Measurements from ENCODE around the gene ZNF189.

Gene ZNF189

GRCh38 chr9:101427358-101427757, 28.7 kb downstream of the ZNF189 start:
- DNase-seq: no peak

- no peak for DNase-seq
These were observed 29.5 kb downstream of the ZNF189 start for GRCh38 chr9:101427957-101428655.

GRCh38 chr9:101428909-101429308, 30.3 kb downstream of the ZNF189 start:
- no peak for DNase-seq

GRCh38 chr9:101429736-101430135, 31.1 kb downstream of the ZNF189 start:
- no peak for DNase-seq

- no peak for DNase-seq
These were observed 33.5 kb downstream of the ZNF189 start for GRCh38 chr9:101432171-101432570.

- no peak for DNase-seq
These were observed 34.1 kb downstream of the ZNF189 start for GRCh38 chr9:101432740-101433139.

- no peak for DNase-seq
These were observed 34.6 kb downstream of the ZNF189 start for GRCh38 chr9:101433229-101433628.

- no peak for DNase-seq
These were observed 36.3 kb downstream of the ZNF189 start for GRCh38 chr9:101434998-101435397.

- DNase-seq: no peak
These were observed 37.0 kb downstream of the ZNF189 start, which contains the start of gene ALDOB for GRCh38 chr9:101435601-101436079. Gene ALDOB, minus strand, starts transcription at chr9:101435774. Its CDS starts 4,887 bp downstream, at chr9:101430887.

- no peak for DNase-seq
These were observed 39.2 kb downstream of the ZNF189 start for GRCh38 chr9:101437806-101438232.

GRCh38 chr9:101438523-101438922, 39.9 kb downstream of the ZNF189 start:
- DNase-seq: no peak

- DNase-seq: no peak
These were observed 42.1 kb downstream of the ZNF189 start for GRCh38 chr9:101440714-101441230.

- no peak for DNase-seq
These were observed 43.7 kb downstream of the ZNF189 start for GRCh38 chr9:101442318-101442717.

- no peak for DNase-seq
These were observed 44.1 kb downstream of the ZNF189 start for GRCh38 chr9:101442736-101443135.

- no peak for DNase-seq
These were observed 44.7 kb downstream of the ZNF189 start for GRCh38 chr9:101443364-101443771.

- no peak for DNase-seq
These were observed 46.8 kb downstream of the ZNF189 start for GRCh38 chr9:101445353-101446029.

GRCh38 chr9:101446732-101447131, 48.1 kb downstream of the ZNF189 start:
- no peak for DNase-seq

- no peak for DNase-seq
These were observed 50.0 kb downstream of the ZNF189 start for GRCh38 chr9:101448680-101449070.

GRCh38 chr9:101449071-101449721, 50.5 kb downstream of the ZNF189 start:
- DNase-seq: peak; percentile 74

GRCh38 chr9:101450931-101451330, 52.3 kb downstream of the ZNF189 start:
- no peak for DNase-seq

- DNase-seq: no peak
These were observed 52.8 kb downstream of the ZNF189 start for GRCh38 chr9:101451498-101451897.

- no peak for DNase-seq
These were observed 55.3 kb downstream of the ZNF189 start for GRCh38 chr9:101453776-101454570.
